D721Med (cell line): Measurements from ENCODE around the gene SPOCK1.

Source experiments
- DNase-seq: peaks from one replicate; pipeline ENCODE4 v3.0.0; 2011; ENCODE audit warnings: low spot score; ENCODE audit not compliant: insufficient read length
- FAIRE-seq: peaks from 2 replicates; lab custom pipeline; 2011; peaks lifted over from hg19 to GRCh38; lab: Jason Lieb, UNC
- TF ChIP-seq, protein P1 (sequence below): IDR thresholded peaks from 2 replicates; pipeline ENCODE4 v1.5.1; 2012; ENCODE audit warnings: mild to moderate bottlenecking, control low read depth; ENCODE audit not compliant: insufficient read depth; ENCODE audit errors: missing control alignments

SPOCK1 gene

DNA sequence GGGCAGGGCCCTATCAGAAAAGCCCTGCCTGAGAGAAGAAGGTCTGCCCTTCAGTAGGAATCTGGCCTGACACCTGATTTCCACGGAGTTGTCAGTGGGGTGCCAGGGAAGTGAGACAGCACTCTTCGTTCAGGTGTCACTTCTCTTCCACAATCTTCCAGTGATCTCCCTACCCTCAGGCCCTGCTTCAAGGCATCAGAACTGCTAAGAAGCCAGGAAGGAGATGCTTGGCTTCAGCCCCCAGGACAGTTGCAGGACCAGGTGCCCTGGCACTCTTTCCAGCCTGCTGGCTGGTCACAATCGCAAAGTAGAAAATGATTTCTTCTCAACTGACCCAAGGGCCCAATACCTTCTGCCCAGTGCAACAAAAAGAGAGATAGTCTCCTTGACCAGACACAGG lies 50.3 kb downstream of the SPOCK1 start:
- FAIRE-seq (no peak), DNase-seq (no peak)
- TF ChIP-seq, protein P1, sequence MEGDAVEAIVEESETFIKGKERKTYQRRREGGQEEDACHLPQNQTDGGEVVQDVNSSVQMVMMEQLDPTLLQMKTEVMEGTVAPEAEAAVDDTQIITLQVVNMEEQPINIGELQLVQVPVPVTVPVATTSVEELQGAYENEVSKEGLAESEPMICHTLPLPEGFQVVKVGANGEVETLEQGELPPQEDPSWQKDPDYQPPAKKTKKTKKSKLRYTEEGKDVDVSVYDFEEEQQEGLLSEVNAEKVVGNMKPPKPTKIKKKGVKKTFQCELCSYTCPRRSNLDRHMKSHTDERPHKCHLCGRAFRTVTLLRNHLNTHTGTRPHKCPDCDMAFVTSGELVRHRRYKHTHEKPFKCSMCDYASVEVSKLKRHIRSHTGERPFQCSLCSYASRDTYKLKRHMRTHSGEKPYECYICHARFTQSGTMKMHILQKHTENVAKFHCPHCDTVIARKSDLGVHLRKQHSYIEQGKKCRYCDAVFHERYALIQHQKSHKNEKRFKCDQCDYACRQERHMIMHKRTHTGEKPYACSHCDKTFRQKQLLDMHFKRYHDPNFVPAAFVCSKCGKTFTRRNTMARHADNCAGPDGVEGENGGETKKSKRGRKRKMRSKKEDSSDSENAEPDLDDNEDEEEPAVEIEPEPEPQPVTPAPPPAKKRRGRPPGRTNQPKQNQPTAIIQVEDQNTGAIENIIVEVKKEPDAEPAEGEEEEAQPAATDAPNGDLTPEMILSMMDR, result no peak

- TF ChIP-seq, protein P1, result no peak
- DNase-seq (no peak), FAIRE-seq (no peak)
Measured at GRCh38 chr5:137446615-137447014, 52.5 kb downstream of the SPOCK1 start.

GRCh38 chr5:137446151-137446550 lies 53.0 kb downstream of the SPOCK1 start:
- no peak for DNase-seq
- TF ChIP-seq, protein P1, result no peak
- FAIRE-seq, result no peak

DNA sequence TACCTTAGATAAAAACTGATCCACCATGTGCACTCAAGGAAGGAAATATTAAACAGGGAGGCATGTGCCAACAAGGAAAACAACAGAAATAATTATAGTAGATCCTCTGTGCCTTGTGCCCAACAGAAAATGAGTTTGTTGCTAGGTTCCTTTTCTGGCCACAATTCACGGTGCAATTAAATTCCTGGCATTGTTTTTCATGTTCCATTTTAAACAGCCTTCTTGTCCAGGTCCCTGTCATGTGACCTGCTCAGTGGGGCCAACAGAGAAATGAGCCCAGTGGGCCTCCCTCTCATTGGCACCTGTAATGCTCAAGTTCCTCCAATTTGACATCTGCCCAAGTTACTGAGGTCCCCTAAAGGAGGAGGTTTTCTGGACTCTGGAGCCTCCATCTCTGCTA lies 56.5 kb downstream of the SPOCK1 start:
- FAIRE-seq (no peak), DNase-seq (no peak)
- TF ChIP-seq, protein P1, result no peak

DNA sequence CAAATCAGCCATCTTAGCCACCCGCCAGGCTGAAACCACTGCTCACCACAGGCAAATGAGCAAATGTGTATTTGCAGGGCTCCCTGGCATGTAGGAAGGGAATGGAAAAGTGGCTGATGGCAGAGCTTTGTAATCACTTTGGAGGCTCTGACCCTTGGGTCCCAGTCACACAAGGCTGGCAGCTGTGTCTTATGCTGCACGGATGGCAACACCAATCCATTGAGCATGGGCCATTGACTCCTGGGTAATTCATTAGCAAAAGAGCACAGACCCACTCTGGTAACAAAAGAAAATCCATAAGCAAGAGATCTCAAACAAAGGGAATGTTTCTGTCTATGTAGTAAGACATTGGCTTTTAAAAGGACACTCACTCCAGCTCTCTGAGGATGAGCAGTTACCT lies 57.6 kb downstream of the SPOCK1 start:
- FAIRE-seq (no peak), DNase-seq (no peak)
- TF ChIP-seq, protein P1, result no peak

- no peak for DNase-seq
- TF ChIP-seq, protein P1, result no peak
- no peak for FAIRE-seq
Measured at GRCh38 chr5:137440795-137441194, 58.3 kb downstream of the SPOCK1 start.

DNA sequence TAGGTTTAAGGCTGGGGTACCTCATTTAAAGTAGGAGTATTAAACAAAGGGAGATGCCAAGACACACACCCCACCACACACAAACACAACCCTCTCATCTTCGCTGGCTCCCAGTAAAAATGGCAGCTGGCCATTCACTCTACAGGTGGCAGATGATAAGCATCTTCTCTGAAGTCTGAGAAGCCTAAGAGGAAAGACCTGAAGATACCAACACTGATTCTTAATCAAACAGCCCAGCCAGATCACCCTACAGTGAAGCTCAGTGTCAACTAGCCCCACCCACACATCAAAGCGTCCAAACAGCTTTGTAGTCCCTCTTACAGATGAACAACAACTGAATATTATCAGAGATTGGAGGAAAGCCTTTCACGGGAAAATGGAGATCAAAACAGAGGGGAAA lies 59.5 kb downstream of the SPOCK1 start:
- no peak for DNase-seq
- FAIRE-seq, result no peak
- TF ChIP-seq, protein P1, result no peak
